WTC11 (cell line): Measurements from ENCODE around the gene COL4A6. TPM values are rescaled to one million over a fixed set of nuclear protein-coding genes. Genes with fewer than 3 reads are reported as not detected.

Experiments
- ATAC-seq: fragments of 200-7000 bp; cut with Tn5 transposase; 2 replicates; pipeline ENCODE4 v1.10.0; 2021; ENCODE audit warnings: mild to moderate bottlenecking, moderate library complexity
- CTCF ChIA-PET: fragments of 300-600 bp; sonication (Branson Sonifier 250); formaldehyde crosslinking; loops from one replicate; lab custom pipeline; 2021; ENCODE audit warnings: antibody characterized with exemption; lab: Charles Lee
- POLR2A ChIA-PET: fragments of 350-600 bp; sonication (Branson Sonifier 250); formaldehyde crosslinking; loops from one replicate; lab custom pipeline; 2021; ENCODE audit warnings: antibody characterized with exemption; lab: Charles Lee
- DNase-seq: peaks from one replicate; pipeline ENCODE4 v3.0.0; 2021; ENCODE audit warnings: low spot score
- H3K27ac Mint-ChIP-seq: 2 replicates; pipeline ENCODE4 v1.8.0; 2021; ENCODE audit warnings: mixed read lengths
- H3K27me3 Mint-ChIP-seq: 2 replicates; pipeline ENCODE4 v1.8.0; 2021; ENCODE audit warnings: low read depth, mild to moderate bottlenecking, moderate library complexity, mixed read lengths
- H3K36me3 Mint-ChIP-seq: 2 replicates; pipeline ENCODE4 v1.8.0; 2021; ENCODE audit warnings: mixed read lengths
- H3K4me1 Mint-ChIP-seq: 2 replicates; pipeline ENCODE4 v1.8.0; 2022; ENCODE audit warnings: mixed read lengths
- H3K4me3 Mint-ChIP-seq: 2 replicates; pipeline ENCODE4 v1.8.0; 2021; ENCODE audit warnings: mild to moderate bottlenecking, moderate library complexity, mixed read lengths
- H3K9me3 Mint-ChIP-seq: 2 replicates; pipeline ENCODE4 v1.8.0; 2021; ENCODE audit warnings: mixed read lengths
- EMX1 ChIP-seq: fragments of 250-450 bp; sonication (Bioruptor Pico); IDR thresholded peaks from 2 replicates; pipeline ENCODE4 v1.8.0; 2021; ENCODE audit warnings: mild to moderate bottlenecking
- ESRRA ChIP-seq: sonication (generic); formaldehyde crosslinking; IDR thresholded peaks from 2 replicates; pipeline ENCODE4 v1.8.1; 2022; ENCODE audit warnings: mild to moderate bottlenecking, missing genetic modification reagents, borderline replicate concordance
- ETV6 ChIP-seq: sonication (generic); formaldehyde crosslinking; IDR thresholded peaks from 2 replicates; pipeline ENCODE4 v1.8.1; 2022; ENCODE audit warnings: mild to moderate bottlenecking, missing genetic modification reagents
- GRHL2 ChIP-seq: fragments of 250-450 bp; sonication (Bioruptor Pico); IDR thresholded peaks from 2 replicates; pipeline ENCODE4 v1.8.0; 2022; ENCODE audit warnings: mild to moderate bottlenecking, moderate library complexity; ENCODE audit not compliant: insufficient replicate concordance, severe bottlenecking
- GTF2I ChIP-seq: fragments of 250-450 bp; sonication (Bioruptor Pico); conservative IDR thresholded peaks from 2 replicates; pipeline ENCODE4 v1.4.0; 2021; ENCODE audit warnings: mild to moderate bottlenecking
- MYBL2 ChIP-seq: sonication (generic); formaldehyde crosslinking; IDR thresholded peaks from 2 replicates; pipeline ENCODE4 v1.8.1; 2023; ENCODE audit warnings: mild to moderate bottlenecking, moderate library complexity, missing genetic modification reagents
- NFYB ChIP-seq: sonication (generic); formaldehyde crosslinking; conservative IDR thresholded peaks from 2 replicates; pipeline ENCODE4 v1.8.0; 2022; ENCODE audit warnings: low read depth, missing genetic modification reagents
- NR2C2 ChIP-seq: sonication (generic); formaldehyde crosslinking; IDR thresholded peaks from 2 replicates; pipeline ENCODE4 v1.8.0; 2022; ENCODE audit warnings: mild to moderate bottlenecking, missing genetic modification reagents
- OVOL2 ChIP-seq: fragments of 250-450 bp; sonication (Bioruptor Pico); IDR thresholded peaks from 2 replicates; pipeline ENCODE4 v1.9.0; 2021; ENCODE audit warnings: mild to moderate bottlenecking, borderline replicate concordance
- RELA ChIP-seq: sonication (generic); formaldehyde crosslinking; IDR thresholded peaks from 2 replicates; pipeline ENCODE4 v1.8.1; 2022; ENCODE audit warnings: missing genetic modification reagents, mild to moderate bottlenecking, borderline replicate concordance
- RORB ChIP-seq: fragments of 250-450 bp; sonication (Bioruptor Pico); IDR thresholded peaks from 2 replicates; pipeline ENCODE4 v1.9.0; 2021; ENCODE audit warnings: mild to moderate bottlenecking
- ZBTB21 ChIP-seq: sonication (generic); formaldehyde crosslinking; IDR thresholded peaks from 2 replicates; pipeline ENCODE4 v1.8.1; 2023; ENCODE audit warnings: mild to moderate bottlenecking, missing genetic modification reagents, borderline replicate concordance
- ZNF121 ChIP-seq: sonication (generic); formaldehyde crosslinking; IDR thresholded peaks from 2 replicates; pipeline ENCODE4 v1.8.0; 2023; ENCODE audit warnings: missing genetic modification reagents
- ZNF232 ChIP-seq: sonication (generic); formaldehyde crosslinking; IDR thresholded peaks from 2 replicates; pipeline ENCODE4 v1.8.0; 2022; ENCODE audit warnings: mild to moderate bottlenecking, missing genetic modification reagents
- ZNF263 ChIP-seq: sonication (generic); formaldehyde crosslinking; IDR thresholded peaks from 2 replicates; pipeline ENCODE4 v1.8.1; 2022; ENCODE audit warnings: low read depth, mild to moderate bottlenecking, moderate library complexity, missing genetic modification reagents
- ZNF396 ChIP-seq: fragments of 250-450 bp; sonication (Bioruptor Pico); IDR thresholded peaks from 2 replicates; pipeline ENCODE4 v1.8.0; 2021; ENCODE audit warnings: mild to moderate bottlenecking, moderate library complexity, borderline replicate concordance
- ZNF416 ChIP-seq: fragments of 250-450 bp; sonication (Bioruptor Pico); IDR thresholded peaks from 2 replicates; pipeline ENCODE4 v1.9.0; 2021; ENCODE audit warnings: mild to moderate bottlenecking, inconsistent platforms
- total RNA-seq: library from RNA; stranded (reverse); gene quantifications from 3 replicates; pipeline ENCODE4 v1.2.3, GENCODE V29; 2021
- TF ChIP-seq, protein P1 (sequence below): fragments of 250-450 bp; sonication (Bioruptor Pico); IDR thresholded peaks from 2 replicates; pipeline ENCODE4 v1.9.0; 2021; ENCODE audit warnings: mild to moderate bottlenecking, borderline replicate concordance
- TF ChIP-seq, protein P2 (sequence below): sonication (generic); formaldehyde crosslinking; IDR thresholded peaks from 2 replicates; pipeline ENCODE4 v1.8.1; 2023; ENCODE audit warnings: mild to moderate bottlenecking, moderate library complexity, missing genetic modification reagents
- TF ChIP-seq, protein P3 (sequence below): sonication (generic); formaldehyde crosslinking; IDR thresholded peaks from 2 replicates; pipeline ENCODE4 v1.8.0; 2022; ENCODE audit warnings: mild to moderate bottlenecking, missing genetic modification reagents
- TF ChIP-seq, protein P4 (sequence below): fragments of 250-450 bp; sonication (Bioruptor Pico); conservative IDR thresholded peaks from 2 replicates; pipeline ENCODE4 v1.9.0; 2021; ENCODE audit warnings: mild to moderate bottlenecking
- TF ChIP-seq, protein P5 (sequence below): fragments of 250-450 bp; sonication (Bioruptor Pico); IDR thresholded peaks from 2 replicates; pipeline ENCODE4 v1.9.0; 2021; ENCODE audit warnings: mild to moderate bottlenecking
- TF ChIP-seq, protein P6 (sequence below): sonication (generic); formaldehyde crosslinking; IDR thresholded peaks from 2 replicates; pipeline ENCODE4 v1.8.1; 2022; ENCODE audit warnings: missing genetic modification reagents, borderline replicate concordance

COL4A6 gene
- total RNA-seq, 1 experiment from 2014 or later: 15.2 TPM

DNA sequence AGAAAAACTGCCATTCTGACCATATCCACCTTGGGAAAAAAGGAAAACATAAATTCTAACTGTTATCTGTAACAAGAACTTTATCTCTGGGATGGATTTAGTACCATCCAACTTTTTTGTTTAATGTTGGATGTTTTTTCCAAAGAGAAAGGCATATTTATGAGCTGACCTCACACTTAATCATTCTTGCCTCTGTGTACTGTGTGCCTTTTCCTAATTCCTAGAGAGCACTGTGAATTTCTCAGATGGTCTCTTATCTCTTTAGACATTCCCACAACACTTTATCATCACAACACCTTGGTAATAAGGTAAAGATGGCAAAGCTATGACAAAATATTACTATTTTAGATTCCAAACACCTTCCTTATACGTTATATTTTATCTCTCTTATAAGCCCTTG, 126.2 kb downstream of the COL4A6 start (continued):
- TF ChIP-seq, protein P1, sequence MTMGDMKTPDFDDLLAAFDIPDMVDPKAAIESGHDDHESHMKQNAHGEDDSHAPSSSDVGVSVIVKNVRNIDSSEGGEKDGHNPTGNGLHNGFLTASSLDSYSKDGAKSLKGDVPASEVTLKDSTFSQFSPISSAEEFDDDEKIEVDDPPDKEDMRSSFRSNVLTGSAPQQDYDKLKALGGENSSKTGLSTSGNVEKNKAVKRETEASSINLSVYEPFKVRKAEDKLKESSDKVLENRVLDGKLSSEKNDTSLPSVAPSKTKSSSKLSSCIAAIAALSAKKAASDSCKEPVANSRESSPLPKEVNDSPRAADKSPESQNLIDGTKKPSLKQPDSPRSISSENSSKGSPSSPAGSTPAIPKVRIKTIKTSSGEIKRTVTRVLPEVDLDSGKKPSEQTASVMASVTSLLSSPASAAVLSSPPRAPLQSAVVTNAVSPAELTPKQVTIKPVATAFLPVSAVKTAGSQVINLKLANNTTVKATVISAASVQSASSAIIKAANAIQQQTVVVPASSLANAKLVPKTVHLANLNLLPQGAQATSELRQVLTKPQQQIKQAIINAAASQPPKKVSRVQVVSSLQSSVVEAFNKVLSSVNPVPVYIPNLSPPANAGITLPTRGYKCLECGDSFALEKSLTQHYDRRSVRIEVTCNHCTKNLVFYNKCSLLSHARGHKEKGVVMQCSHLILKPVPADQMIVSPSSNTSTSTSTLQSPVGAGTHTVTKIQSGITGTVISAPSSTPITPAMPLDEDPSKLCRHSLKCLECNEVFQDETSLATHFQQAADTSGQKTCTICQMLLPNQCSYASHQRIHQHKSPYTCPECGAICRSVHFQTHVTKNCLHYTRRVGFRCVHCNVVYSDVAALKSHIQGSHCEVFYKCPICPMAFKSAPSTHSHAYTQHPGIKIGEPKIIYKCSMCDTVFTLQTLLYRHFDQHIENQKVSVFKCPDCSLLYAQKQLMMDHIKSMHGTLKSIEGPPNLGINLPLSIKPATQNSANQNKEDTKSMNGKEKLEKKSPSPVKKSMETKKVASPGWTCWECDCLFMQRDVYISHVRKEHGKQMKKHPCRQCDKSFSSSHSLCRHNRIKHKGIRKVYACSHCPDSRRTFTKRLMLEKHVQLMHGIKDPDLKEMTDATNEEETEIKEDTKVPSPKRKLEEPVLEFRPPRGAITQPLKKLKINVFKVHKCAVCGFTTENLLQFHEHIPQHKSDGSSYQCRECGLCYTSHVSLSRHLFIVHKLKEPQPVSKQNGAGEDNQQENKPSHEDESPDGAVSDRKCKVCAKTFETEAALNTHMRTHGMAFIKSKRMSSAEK (CRISPR knock-in tag): no peak
- no peak for TF ChIP-seq GRHL2 (CRISPR knock-in tag)
- no peak for TF ChIP-seq ZNF232 (CRISPR knock-in tag)
- TF ChIP-seq ZNF416 (CRISPR knock-in tag): no peak
- TF ChIP-seq NFYB (CRISPR knock-in tag): no peak
- no peak for TF ChIP-seq ZNF121 (CRISPR knock-in tag)
- TF ChIP-seq, protein P2, sequence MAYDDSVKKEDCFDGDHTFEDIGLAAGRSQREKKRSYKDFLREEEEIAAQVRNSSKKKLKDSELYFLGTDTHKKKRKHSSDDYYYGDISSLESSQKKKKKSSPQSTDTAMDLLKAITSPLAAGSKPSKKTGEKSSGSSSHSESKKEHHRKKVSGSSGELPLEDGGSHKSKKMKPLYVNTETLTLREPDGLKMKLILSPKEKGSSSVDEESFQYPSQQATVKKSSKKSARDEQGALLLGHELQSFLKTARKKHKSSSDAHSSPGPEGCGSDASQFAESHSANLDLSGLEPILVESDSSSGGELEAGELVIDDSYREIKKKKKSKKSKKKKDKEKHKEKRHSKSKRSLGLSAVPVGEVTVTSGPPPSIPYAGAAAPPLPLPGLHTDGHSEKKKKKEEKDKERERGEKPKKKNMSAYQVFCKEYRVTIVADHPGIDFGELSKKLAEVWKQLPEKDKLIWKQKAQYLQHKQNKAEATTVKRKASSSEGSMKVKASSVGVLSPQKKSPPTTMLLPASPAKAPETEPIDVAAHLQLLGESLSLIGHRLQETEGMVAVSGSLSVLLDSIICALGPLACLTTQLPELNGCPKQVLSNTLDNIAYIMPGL (CRISPR knock-in tag): no peak
- no peak for TF ChIP-seq GTF2I

DNA sequence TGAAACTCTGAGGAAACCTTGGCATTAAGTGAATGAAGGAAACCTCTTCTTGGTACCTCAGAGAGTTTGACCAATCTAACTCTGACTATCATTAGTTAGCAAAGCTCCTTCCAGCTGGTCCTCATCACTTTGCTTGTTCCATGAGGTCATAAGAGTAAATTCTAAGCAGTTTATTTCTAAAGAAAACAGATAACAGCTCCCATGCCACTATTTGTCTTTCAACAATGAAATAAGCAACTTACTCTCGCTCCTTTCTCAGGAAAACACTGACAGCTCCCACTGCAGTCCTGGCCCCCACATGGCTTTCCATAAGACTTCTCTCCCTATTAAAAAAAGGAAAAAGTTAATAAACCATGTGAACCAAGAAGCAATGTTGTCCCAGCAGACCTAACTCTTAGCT, 127.7 kb downstream of the COL4A6 start:
- Mint-ChIP-seq H3K27ac (no peak overlapping the region), H3K4me1 (peaks cover 11% of the 10 kb centered on the region), H3K4me3 (no peak overlapping the region), H3K36me3 (no peaks in the 10 kb centered on the region), H3K9me3 (no peaks in the 10 kb centered on the region), H3K27me3 (no peaks in the 10 kb centered on the region)
- CTCF ChIA-PET: interaction anchor here (0.9 kb wide), 1 partner anchor 86 kb away, joined by 3 read pairs; no protein-coding TSS in a partner anchor
- DNase-seq (no peak), ATAC-seq (no peak)
- POLR2A ChIA-PET: no interaction called here
- TF ChIP-seq, protein P3, sequence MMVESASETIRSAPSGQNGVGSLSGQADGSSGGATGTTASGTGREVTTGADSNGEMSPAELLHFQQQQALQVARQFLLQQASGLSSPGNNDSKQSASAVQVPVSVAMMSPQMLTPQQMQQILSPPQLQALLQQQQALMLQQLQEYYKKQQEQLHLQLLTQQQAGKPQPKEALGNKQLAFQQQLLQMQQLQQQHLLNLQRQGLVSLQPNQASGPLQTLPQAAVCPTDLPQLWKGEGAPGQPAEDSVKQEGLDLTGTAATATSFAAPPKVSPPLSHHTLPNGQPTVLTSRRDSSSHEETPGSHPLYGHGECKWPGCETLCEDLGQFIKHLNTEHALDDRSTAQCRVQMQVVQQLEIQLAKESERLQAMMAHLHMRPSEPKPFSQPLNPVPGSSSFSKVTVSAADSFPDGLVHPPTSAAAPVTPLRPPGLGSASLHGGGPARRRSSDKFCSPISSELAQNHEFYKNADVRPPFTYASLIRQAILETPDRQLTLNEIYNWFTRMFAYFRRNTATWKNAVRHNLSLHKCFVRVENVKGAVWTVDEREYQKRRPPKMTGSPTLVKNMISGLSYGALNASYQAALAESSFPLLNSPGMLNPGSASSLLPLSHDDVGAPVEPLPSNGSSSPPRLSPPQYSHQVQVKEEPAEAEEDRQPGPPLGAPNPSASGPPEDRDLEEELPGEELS: no peak
- TF ChIP-seq OVOL2 (CRISPR knock-in tag) (no peak), NR2C2 (no peak), ZBTB21 (CRISPR knock-in tag) (no peak), MYBL2 (no peak), RORB (CRISPR knock-in tag) (no peak), EMX1 (CRISPR knock-in tag) (no peak), ESRRA (CRISPR knock-in tag) (no peak), ETV6 (CRISPR knock-in tag) (no peak), ZNF396 (no peak), ZNF263 (CRISPR knock-in tag) (no peak), RELA (CRISPR knock-in tag) (no peak), GRHL2 (CRISPR knock-in tag) (no peak)
- TF ChIP-seq, protein P4, sequence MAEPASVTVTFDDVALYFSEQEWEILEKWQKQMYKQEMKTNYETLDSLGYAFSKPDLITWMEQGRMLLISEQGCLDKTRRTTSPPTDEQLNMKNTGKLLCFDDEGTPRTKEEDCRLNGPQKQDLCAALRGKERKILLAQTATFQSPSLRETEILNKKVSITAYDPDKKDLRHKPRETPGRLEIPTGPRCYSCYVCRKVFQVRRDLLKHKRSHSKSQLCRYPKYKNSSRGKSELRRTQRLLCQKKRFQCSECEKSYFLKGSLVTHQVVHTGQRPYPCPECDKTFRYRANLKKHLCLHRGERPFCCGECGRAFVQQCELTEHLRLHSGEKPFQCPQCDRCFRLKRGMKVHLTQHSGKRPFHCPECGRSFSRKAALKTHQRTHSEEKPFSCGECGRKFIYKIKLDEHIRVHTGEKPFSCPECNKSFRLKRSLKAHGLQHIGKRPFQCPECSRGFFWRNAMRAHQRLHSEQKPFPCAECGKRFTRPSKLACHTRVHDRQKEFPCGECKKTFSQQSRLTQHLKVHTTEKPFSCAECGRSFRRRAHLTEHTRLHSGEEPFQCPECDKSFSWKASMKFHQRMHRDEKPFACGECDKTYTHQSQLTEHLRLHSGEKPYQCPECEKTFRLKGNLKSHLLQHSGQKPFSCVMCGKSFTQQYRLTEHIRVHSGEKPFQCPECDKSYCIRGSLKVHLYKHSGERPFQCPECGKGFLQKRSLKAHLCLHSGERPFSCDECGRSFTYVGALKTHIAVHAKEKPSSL (CRISPR knock-in tag): no peak
- TF ChIP-seq, protein P5, sequence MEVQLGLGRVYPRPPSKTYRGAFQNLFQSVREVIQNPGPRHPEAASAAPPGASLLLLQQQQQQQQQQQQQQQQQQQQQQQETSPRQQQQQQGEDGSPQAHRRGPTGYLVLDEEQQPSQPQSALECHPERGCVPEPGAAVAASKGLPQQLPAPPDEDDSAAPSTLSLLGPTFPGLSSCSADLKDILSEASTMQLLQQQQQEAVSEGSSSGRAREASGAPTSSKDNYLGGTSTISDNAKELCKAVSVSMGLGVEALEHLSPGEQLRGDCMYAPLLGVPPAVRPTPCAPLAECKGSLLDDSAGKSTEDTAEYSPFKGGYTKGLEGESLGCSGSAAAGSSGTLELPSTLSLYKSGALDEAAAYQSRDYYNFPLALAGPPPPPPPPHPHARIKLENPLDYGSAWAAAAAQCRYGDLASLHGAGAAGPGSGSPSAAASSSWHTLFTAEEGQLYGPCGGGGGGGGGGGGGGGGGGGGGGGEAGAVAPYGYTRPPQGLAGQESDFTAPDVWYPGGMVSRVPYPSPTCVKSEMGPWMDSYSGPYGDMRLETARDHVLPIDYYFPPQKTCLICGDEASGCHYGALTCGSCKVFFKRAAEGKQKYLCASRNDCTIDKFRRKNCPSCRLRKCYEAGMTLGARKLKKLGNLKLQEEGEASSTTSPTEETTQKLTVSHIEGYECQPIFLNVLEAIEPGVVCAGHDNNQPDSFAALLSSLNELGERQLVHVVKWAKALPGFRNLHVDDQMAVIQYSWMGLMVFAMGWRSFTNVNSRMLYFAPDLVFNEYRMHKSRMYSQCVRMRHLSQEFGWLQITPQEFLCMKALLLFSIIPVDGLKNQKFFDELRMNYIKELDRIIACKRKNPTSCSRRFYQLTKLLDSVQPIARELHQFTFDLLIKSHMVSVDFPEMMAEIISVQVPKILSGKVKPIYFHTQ (CRISPR knock-in tag): no peak
- TF ChIP-seq, protein P6, sequence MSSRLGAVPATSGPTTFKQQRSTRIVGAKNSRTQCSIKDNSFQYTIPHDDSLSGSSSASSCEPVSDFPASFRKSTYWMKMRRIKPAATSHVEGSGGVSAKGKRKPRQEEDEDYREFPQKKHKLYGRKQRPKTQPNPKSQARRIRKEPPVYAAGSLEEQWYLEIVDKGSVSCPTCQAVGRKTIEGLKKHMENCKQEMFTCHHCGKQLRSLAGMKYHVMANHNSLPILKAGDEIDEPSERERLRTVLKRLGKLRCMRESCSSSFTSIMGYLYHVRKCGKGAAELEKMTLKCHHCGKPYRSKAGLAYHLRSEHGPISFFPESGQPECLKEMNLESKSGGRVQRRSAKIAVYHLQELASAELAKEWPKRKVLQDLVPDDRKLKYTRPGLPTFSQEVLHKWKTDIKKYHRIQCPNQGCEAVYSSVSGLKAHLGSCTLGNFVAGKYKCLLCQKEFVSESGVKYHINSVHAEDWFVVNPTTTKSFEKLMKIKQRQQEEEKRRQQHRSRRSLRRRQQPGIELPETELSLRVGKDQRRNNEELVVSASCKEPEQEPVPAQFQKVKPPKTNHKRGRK (CRISPR knock-in tag): no peak
